HUDEP-2 (cell line): ENCODE results near the gene CCDC27.

Experiments
- DNase-seq, 76 experiments: peaks; one replicate each; lab custom pipeline; 2025; ENCODE audit not compliant: unreplicated experiment in 76 of 76; lab: John Stamatoyannopoulos, UW

The CCDC27 gene

DNA sequence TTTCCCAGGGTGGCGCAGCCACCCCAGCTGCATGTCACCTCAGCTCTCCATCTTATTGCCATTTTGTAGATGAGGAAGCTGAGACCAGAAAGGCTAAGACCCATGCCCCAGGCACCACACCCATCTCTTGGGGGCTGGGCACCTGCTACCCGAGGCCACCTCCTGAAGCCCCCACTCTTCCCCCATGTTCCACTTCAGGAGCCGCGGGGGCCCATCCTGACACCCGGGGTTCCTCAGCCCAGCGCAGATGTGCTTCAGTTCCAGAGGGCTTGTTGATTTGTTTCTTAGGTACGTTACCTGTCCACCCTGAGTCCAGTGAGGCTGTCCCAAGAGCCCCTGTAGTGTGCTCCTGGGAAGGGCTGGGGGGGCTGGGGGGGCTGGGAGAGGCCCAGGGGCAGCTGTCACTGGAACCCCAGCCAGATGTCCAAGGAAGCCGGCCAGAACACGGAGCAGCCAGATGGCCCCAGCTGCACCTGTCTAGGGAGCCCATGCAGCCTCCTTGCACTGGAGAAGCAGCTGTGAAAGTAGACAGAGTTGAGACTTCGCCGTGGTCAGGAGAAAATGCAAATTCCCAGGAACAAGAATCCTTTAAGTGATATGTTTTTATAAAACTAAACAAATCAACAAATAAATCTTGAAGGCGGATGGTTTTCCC is 17.1 kb upstream of the CCDC27 start:
- DNase-seq = no peak

GRCh38 chr1:3735688-3736087 is 16.6 kb upstream of the CCDC27 start:
- DNase-seq = peak in 1 of 76 experiments; percentile 18

DNA sequence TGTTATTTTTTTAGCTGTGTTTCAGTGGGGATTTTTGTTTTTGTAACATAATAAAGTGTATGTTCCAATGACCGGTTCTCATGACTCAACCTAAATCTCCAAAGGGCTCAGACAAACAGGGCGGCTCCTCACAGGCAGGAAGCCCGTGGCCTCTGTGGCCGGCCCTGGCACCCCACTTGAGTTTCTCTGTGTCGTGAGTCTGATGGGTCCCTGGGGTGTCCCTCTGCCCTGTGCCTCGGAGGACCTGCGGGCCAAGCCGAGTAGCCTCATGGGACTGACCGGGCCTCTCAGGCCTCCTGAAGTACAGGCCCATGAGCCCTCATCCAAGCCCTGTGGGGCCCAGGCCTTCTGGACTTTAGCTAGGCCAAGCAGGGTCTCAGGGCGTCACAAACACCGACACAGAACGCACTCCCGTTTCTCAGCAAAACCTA is 16.1 kb upstream of the CCDC27 start:
- DNase-seq = no peak

DNA sequence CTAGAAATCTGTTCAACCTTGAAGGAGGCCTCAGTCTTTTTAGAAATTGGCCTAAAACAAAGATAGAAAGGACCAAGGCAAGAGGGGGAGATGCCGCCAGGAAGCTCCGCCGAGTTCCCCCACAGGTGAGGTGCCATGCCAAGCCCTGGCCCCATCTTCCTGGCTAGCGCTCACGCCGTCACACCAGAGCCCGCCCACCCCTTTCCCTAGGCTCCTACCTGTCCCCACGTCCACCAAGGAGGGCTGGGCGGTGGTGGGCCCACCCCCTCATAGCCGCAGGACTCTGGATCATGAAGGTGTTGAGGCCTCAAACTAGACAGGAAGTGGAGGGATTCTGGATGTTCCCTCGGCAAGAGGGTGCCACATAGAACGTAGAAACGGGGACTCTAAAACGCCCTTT is 15.5 kb upstream of the CCDC27 start:
- no peak for DNase-seq

- DNase-seq = no peak
Measured at GRCh38 chr1:3738943-3739342, 13.3 kb upstream of the CCDC27 start.

DNA sequence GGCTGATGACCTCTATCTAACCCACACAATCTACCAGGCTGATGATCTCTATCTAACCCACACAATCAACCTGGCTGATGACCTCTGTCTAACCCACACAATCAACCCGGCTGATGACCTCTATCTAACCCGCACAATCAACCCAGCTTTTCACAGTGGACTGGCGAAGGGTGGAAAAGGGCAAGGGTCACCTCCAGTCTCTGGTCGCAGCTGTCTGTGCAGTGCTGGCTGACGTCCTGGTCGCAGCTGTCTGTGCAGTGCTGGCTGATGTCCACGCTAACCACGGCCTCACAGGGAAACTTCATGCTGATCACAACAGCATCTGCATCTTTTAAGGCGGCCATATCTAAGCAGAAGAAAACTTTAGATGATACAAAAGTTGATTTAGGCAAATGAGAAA is 12.2 kb upstream of the CCDC27 start:
- peak in 1 of 76 experiments; percentile 8 for DNase-seq

GRCh38 chr1:3740752-3741151 is 11.5 kb upstream of the CCDC27 start:
- no peak for DNase-seq

GRCh38 chr1:3741566-3742438 is 10.4 kb upstream of the CCDC27 start:
- peak in 1 of 76 experiments; percentile 13 for DNase-seq

- no peak for DNase-seq
Measured at GRCh38 chr1:3742439-3743298, 9.6 kb upstream of the CCDC27 start.

DNA sequence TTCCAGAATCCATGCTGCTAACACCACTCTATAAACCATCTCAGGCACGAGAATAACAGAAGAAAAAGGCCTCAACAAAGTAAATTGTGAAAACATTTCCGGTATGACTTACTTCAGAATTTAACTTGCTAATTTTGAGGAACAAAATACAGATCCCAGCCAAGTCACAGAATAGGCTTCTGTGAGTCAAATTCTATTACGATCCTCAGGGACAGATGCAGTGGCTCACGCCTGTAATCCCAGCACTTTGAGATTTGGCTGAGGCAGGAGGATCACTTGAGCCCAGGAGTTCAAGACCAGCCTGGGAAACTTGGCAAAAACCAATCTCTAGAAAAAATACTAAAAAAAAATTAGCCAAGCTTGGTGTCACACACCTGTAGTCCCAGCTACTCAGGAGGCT is 8.8 kb upstream of the CCDC27 start:
- DNase-seq = no peak

GRCh38 chr1:3743826-3744225 is 8.4 kb upstream of the CCDC27 start:
- no peak for DNase-seq

DNA sequence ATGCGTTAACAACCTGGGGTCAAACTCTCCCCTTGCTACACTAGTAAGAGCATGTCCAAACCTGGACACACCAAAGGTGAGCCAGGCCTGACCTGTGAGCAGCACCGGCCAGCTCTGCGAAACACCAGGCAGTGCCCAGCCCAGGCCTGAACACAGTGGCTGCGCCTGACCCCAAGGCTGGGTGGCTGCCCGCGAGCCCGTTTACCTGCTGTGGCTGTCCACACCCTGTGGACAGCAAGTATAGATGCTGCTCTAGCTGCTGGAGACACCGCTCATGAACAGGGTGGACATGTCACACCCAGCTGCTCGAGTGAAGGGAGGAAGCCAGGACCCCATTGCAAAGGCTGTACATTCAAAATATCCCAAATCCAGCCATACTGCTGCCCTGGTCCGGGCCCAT is 7.6 kb upstream of the CCDC27 start:
- DNase-seq = no peak

DNA sequence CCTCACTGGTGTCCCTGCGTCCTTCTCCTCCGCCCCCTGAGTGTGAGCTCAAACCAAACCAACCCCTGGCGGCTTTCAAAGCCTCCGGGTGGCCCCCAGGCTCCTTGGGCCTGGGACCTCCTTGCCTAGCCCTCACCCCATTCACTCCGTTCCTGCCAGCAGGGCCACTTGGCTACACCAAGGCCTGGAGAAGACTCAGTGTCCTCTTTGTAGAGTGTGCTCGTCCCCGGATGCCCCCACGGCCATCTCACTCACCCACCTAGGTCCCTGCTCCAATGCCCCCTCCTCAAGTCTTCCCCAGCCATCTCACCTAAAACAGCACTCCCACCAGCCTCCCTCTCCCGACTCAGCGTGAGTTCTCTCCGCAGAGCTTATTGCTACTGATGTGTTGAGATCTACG is 7.2 kb upstream of the CCDC27 start:
- peak in 1 of 76 experiments; percentile 12 for DNase-seq

- DNase-seq = peak in 64 of 76 experiments; percentile 10 to 75 (median 48)
Measured at GRCh38 chr1:3745590-3746381, 6.5 kb upstream of the CCDC27 start.

GRCh38 chr1:3746389-3746829 is 5.8 kb upstream of the CCDC27 start:
- peak in 6 of 76 experiments; percentile 27 to 55 (median 42) for DNase-seq

DNA sequence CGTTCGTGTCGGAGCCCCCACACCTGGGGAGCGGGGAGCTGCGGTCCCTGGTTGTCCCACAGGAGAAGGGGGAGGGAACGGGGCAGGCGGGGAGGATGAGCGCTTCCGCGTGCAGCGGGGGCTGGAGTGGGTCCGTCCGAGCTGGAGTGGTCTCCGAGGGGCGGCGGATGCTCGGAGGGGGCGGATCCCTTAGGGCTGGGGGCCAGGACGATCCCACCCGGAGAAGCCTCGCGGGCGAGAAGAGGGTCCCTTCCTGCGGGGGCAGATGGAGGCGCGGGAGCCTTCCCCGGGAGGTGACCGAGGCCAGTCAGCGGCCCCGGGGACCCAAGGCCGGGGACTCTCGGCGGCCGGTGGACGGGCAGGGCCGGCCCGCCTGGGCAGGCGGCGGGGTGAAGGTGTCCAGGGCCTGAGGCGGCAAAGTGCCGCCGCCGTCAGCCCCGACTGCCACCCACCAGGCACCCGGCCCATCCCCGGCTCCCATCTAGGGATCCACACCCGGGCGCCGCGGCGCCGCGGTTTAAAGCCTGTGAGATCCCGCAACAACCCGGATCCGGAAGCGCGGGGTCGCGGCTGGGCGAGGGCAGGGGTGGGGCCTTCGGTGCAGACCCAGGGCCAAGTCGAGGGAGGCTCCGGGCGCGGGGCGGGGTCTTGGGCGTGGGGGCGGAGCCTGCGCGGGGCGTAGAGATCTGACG is 5.3 kb upstream of the CCDC27 start:
- peak in 74 of 76 experiments; percentile 33 to 96 (median 84) for DNase-seq

GRCh38 chr1:3747522-3747848 is 4.8 kb upstream of the CCDC27 start:
- no peak for DNase-seq

DNA sequence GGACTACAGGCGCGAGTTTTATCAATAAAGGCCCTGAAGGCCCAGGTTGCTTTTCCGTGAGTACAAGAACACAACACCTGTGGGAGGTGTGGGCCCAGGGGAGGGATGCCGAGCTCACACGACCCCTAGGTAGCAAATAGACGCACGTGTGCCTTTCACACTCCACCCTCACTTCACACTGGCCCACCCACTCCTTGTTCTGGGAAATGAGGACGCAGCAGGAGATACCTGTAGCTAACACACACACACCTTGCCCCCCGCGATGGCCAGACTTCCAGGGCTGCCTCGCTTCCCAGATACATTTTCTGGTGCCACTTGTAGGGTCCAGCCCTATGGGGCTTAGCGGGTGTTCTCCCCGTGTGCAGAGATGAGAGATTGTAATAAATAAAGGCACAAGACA is 4.3 kb upstream of the CCDC27 start:
- no peak for DNase-seq

DNA sequence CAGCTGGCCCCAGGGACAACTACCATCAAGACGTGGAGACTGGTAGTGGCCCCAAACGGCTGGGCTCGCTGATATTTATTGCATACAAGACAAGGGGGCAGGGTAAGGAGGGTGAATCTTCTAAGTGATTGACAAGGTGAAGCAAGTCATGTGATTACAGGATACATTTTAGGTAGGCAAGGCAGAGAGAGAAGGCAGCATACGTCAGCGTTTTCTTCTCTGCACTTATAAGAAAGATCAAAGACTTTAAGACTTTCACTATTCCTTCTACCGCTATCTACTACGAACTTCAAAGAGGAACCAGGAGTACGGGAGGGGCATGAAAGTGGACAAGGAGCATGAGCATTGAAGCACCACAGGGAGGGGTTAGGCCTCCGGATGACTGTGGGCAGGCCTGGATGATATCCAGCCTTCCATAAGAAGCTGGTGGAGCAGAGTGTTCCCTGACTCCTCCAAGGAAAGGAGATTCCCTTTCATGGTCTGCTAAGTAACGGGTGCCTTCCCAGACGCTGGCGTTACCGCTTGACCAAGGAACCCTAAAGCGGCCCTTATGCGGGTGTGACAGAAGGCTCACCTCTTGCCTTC is 3.8 kb upstream of the CCDC27 start:
- peak in 9 of 76 experiments; percentile 13 to 50 (median 30) for DNase-seq
